Endothelial cell of umbilical vein (primary cell): ENCODE measurements around the gene EDA. TPM values are rescaled to one million over a fixed set of nuclear protein-coding genes. Genes with fewer than 3 reads are reported as not detected.

Experiments used
- BruUV-seq: library from RNA; stranded (reverse); fragments of 400-500 nt; replicated peaks from 2 replicates; lab custom pipeline; 2021; lab: Mats Ljungman, UMichigan
- CTCF ChIA-PET: fragments of 300-600, 350-600 bp; sonication (Branson Sonifier 250); formaldehyde crosslinking; loops from one replicate; lab custom pipeline; 2021; ENCODE audit warnings: antibody characterized with exemption, inconsistent platforms; lab: Charles Lee
- POLR2A ChIA-PET: fragments of 300-600, 350-600 bp; sonication (Branson Sonifier 250); formaldehyde crosslinking; loops from one replicate; lab custom pipeline; 2021; ENCODE audit warnings: antibody characterized with exemption, inconsistent platforms; lab: Charles Lee
- DNase-seq: peaks from one replicate; pipeline ENCODE4 v3.0.0-alpha.2; 2011; ENCODE audit warnings: low read depth, low spot score
- FAIRE-seq: peaks from 2 replicates; lab custom pipeline; 2011; peaks lifted over from hg19 to GRCh38; lab: Jason Lieb, UNC
- H2AFZ ChIP-seq: 2 replicates; pipeline ENCODE4 v1.6.0; 2012; ENCODE audit warnings: low read depth, low read length, control low read depth, inconsistent platforms
- H3K27ac ChIP-seq: 2 replicates; pipeline ENCODE4 v1.5.1; 2011; ENCODE audit warnings: low read depth, mild to moderate bottlenecking, control low read depth, low read length, moderate library complexity; ENCODE audit not compliant: insufficient read depth
- H3K27me3 ChIP-seq, 2 experiments: 2 replicates each; pipeline versions ENCODE4 v1.6.0 to v1.6.1; 2011; ENCODE audit warnings: low read length in 2 of 2, mixed read lengths in 1 of 2; ENCODE audit not compliant: control insufficient read depth in 2 of 2, insufficient read depth in 2 of 2
- H3K36me3 ChIP-seq, 2 experiments: 2 replicates in 1 of 2; 3 replicates in 1 of 2; pipeline ENCODE4 v1.5.1; 2011; ENCODE audit warnings: low read length in 2 of 2, mild to moderate bottlenecking in 1 of 2, moderate library complexity in 1 of 2; ENCODE audit not compliant: control insufficient read depth in 2 of 2, insufficient read depth in 2 of 2; ENCODE audit errors: extremely low read depth in 1 of 2
- H3K4me1 ChIP-seq: 3 replicates; pipeline ENCODE4 v1.5.1; 2011; ENCODE audit warnings: mild to moderate bottlenecking, low read length; ENCODE audit not compliant: control insufficient read depth, insufficient read depth; ENCODE audit errors: extremely low read depth
- H3K4me2 ChIP-seq: 2 replicates; pipeline ENCODE4 v1.6.1; 2011; ENCODE audit warnings: low read length, control low read depth, mixed read lengths; ENCODE audit not compliant: insufficient read depth
- H3K4me3 ChIP-seq, 3 experiments: fragments of 200-600 bp in 1 of 3; sonication (generic), shearing (Covaris generic) in 1 of 3; replicated peaks in 1 of 3; 2 replicates each; pipeline ENCODE4 v1.5.1; 2011 to 2016; ENCODE audit warnings: control low read depth in 3 of 3, low read length in 3 of 3, mild to moderate bottlenecking in 2 of 3, inconsistent platforms in 1 of 3, low read depth in 1 of 3, moderate library complexity in 1 of 3; ENCODE audit not compliant: insufficient read depth in 1 of 3
- H3K79me2 ChIP-seq: 2 replicates; pipeline ENCODE4 v1.6.0; 2012; ENCODE audit warnings: low read length, inconsistent platforms; ENCODE audit not compliant: control insufficient read depth, insufficient read depth
- H3K9ac ChIP-seq: replicated peaks from 2 replicates; pipeline ENCODE3; 2011; ENCODE audit warnings: low read length, control low read depth; ENCODE audit not compliant: insufficient read depth; ENCODE audit errors: extremely low read depth
- H3K9me1 ChIP-seq: replicated peaks from 3 replicates; pipeline ENCODE4 v1.6.0; 2011; ENCODE audit warnings: mild to moderate bottlenecking, low read length; ENCODE audit not compliant: control insufficient read depth, insufficient read depth; ENCODE audit errors: extremely low read depth
- H3K9me3 ChIP-seq: replicated peaks from 2 replicates; pipeline ENCODE4 v1.5.1; 2012; ENCODE audit warnings: low read length, inconsistent platforms; ENCODE audit not compliant: control insufficient read depth, insufficient read depth
- H4K20me1 ChIP-seq: replicated peaks from 2 replicates; pipeline ENCODE3; 2011; ENCODE audit warnings: mild to moderate bottlenecking, low read length; ENCODE audit not compliant: control insufficient read depth, insufficient read depth; ENCODE audit errors: extremely low read depth
- CTCF ChIP-seq, 2 donors: IDR thresholded peaks; 1 replicate in 1 of 2; 2 replicates in 1 of 2; pipeline ENCODE4 v1.5.1; 2011; ENCODE audit warnings: low read length in 2 of 2, mild to moderate bottlenecking in 2 of 2, moderate library complexity in 2 of 2, control low read depth in 1 of 2, inconsistent platforms in 1 of 2, low read depth in 1 of 2; ENCODE audit not compliant: insufficient read depth in 1 of 2; ENCODE audit errors: extremely low read depth in 1 of 2
- EZH2 ChIP-seq: IDR thresholded peaks from 2 replicates; pipeline ENCODE4 v1.6.1; 2012; ENCODE audit warnings: borderline replicate concordance, low read depth, mild to moderate bottlenecking, moderate library complexity, low read length, inconsistent platforms; ENCODE audit not compliant: severe bottlenecking
- FOS ChIP-seq: IDR thresholded peaks from 2 replicates; pipeline ENCODE4 v1.6.1; 2011; ENCODE audit warnings: mild to moderate bottlenecking, low read length, moderate library complexity, borderline replicate concordance; ENCODE audit not compliant: insufficient read depth
- GATA2 ChIP-seq: IDR thresholded peaks from 2 replicates; pipeline ENCODE4 v1.7.0; 2011; ENCODE audit warnings: low read depth, mild to moderate bottlenecking, moderate library complexity, mixed read lengths, low read length; ENCODE audit not compliant: insufficient read length, insufficient read depth
- JUN ChIP-seq: IDR thresholded peaks from 2 replicates; pipeline ENCODE4 v1.6.1; 2011; ENCODE audit warnings: borderline replicate concordance, low read depth; ENCODE audit not compliant: insufficient read length, insufficient read depth
- MAX ChIP-seq: IDR thresholded peaks from 2 replicates; pipeline ENCODE4 v1.6.1; 2011; ENCODE audit not compliant: insufficient read depth, insufficient read length
- MYC ChIP-seq: IDR thresholded peaks from one replicate; pipeline ENCODE4 v1.6.1; 2011; ENCODE audit warnings: mild to moderate bottlenecking, low read depth, low read length
- POLR2A ChIP-seq: IDR thresholded peaks from 2 replicates; pipeline ENCODE4 v1.6.1; 2012; ENCODE audit warnings: low read depth, mild to moderate bottlenecking, control low read depth, low read length
- POLR2AphosphoS5 ChIP-seq: IDR thresholded peaks from 2 replicates; pipeline ENCODE4 v1.6.1; 2012; ENCODE audit warnings: low read depth, mild to moderate bottlenecking, control low read depth, low read length, moderate library complexity; ENCODE audit not compliant: insufficient read depth
- dilution Hi-C: fragments of 300-500 bp; cut with MboI; formaldehyde crosslinking; loops from one replicate; pipeline ENCODE4 v1.15.0; 2019; ENCODE audit warnings: low sequenced_read_pairs; ENCODE audit not compliant: extremely low pct_ligation_motif_present
- intact Hi-C: fragments of 100-400 bp; cut with micrococcal nuclease; formaldehyde crosslinking; loops from one replicate; pipeline ENCODE4 v1.10.0; 2022
- polyA plus RNA-seq, 4 experiments: library from polyadenylated mRNA; depleted of rRNA in 3 of 4; stranded (reverse) in 3 of 4; unstranded in 1 of 4; fragments of >200 nt; gene quantifications; 2 replicates each; pipeline versions ENCODE4 v1.2.1 to v1.2.3, GENCODE V29; 2011 to 2012; ENCODE audit warnings: missing spikeins in 1 of 4
- total RNA-seq: library from RNA; stranded (reverse); gene quantifications from 2 replicates; pipeline ENCODE4 v1.2.3, GENCODE V29; 2021

EDA gene
- total and polyA plus RNA-seq, 2 donors (not counting 3 experiments of a cell fraction or from before 2014, with no cell fraction given): 0.37 to 1.2 TPM

- TF ChIP-seq POLR2AphosphoS5: no peak
- no peak for TF ChIP-seq FOS
- TF ChIP-seq POLR2A: no peak
- no peak for TF ChIP-seq JUN
- no peak for TF ChIP-seq GATA2
- no peak for TF ChIP-seq CTCF (IDR thresholded peaks at IDR 0.05; ENCODE audit: extremely low read depth in 1 of 2, insufficient read depth in 1 of 2, low read depth in 1 of 2, low read length in 2 of 2)
- no peak for TF ChIP-seq EZH2
- TF ChIP-seq MYC: no peak
- no peak for TF ChIP-seq MAX
- Histone ChIP-seq H4K20me1 (no peaks in the 10 kb centered on the region), H3K9me3 (no peaks in the 10 kb centered on the region), H3K4me1 (peaks cover 28% of the 10 kb centered on the region), H3K27me3 (no peaks in the 10 kb centered on the region), H3K9me1 (no peaks in the 10 kb centered on the region), H3K4me3 (no peak overlapping the region), H2AFZ (no peak overlapping the region), H3K79me2 (no peaks in the 10 kb centered on the region), H3K4me2 (no peak overlapping the region), H3K9ac (no peak overlapping the region), H3K27ac (no peak overlapping the region), H3K36me3 (no peaks in the 10 kb centered on the region)
- no peak for FAIRE-seq
- intact Hi-C loops (no loop called here), dilution Hi-C loops (no loop called here)
- no peak for DNase-seq
- ChIA-PET CTCF (no interaction called here), POLR2A (no interaction called here)
- BruUV-seq: no TSS peak
Measured at GRCh38 chrX:70084592-70085240, 468.8 kb downstream of the EDA start.
